CD4-positive, alpha-beta T cell treated with Interleukin-4 for 1 hour (primary cell): Measurements from ENCODE around the gene CDH1.

Experiments used
- DNase-seq, 2 donors: peaks; one replicate each; pipeline ENCODE4 v3.0.0-alpha.2; 2020 to 2022

CDH1 gene

DNA sequence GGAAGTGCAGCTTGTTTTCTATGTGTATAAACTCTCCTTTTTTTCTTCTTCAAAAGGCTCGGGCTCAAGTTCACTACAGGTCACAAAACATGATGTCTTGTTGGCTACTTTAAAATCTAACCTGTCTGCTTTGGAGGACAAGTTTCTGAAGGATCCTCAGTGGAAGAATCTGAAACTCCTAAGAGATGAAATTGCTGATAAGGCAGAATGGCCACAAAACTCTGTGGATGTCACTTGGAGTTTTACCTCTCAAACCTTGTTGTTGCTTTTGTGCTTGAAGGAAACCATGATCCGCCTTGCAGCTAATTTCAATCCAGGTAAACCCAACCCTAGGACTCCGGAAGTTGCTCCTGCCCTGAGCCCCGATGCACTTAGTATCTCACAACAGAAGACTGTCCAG lies 122.7 kb downstream of the CDH1 start:
- no peak for DNase-seq

DNA sequence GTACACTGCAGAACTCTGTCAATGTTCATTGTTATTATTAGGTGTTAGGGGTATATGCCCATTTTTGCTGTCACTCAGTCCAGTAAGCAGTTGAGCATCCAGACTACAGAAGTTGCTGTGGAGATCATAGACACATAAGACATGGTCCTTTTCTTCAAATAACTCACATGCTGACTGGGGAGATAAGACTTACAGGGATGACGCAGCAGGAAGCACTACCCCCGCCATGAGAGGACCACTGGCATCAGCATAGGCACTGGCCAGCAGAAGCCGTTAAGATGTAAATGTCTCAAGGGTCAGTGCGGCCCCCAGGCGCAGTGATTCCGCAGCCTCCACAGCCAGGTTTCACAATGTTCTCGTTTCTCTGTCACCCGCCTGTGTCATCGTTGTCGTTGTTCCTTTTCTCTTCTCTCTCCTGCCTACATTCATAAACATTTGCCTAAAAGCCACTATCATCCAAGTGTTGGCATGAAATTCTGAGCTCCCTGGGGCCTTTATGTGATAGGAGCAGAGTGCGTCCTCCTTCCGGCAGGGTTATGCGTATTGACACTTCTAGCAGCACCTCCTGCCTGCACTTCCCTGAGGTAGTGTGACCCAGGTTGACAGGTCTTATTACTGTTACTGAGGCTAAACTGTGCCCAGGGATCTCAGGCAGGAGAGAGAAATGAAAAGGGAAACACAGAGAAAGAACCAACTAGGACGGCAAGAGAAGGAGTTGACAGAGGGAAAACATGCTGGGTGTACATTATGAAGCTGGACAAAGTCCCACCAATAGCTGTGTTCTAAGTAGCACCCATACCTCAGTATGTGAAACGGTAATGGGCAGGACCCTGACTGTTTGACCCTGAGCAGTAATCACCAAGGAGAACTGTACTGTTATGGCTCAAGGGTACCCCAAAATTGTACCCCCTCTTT lies 124.1 kb downstream of the CDH1 start:
- no peak for DNase-seq

DNA sequence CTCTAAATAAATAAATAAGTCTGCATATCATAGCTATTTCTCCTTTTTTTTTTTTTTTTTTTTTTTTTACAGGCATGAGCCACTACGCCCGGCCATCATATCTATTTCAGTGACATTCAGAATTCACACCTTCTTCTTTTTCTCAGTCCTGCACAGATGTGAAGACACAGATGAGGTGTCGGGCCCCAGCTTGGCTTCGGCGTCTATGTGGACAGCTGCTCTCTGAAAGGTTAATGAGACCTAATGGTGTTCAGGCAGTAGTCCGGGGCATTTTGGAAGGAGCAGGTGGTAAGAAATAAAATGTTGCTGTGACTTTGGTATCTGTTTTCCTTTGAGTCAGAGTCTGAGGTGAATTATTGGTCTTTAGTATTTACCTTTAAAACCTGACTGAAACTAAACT lies 129.8 kb downstream of the CDH1 start:
- no peak for DNase-seq

DNA sequence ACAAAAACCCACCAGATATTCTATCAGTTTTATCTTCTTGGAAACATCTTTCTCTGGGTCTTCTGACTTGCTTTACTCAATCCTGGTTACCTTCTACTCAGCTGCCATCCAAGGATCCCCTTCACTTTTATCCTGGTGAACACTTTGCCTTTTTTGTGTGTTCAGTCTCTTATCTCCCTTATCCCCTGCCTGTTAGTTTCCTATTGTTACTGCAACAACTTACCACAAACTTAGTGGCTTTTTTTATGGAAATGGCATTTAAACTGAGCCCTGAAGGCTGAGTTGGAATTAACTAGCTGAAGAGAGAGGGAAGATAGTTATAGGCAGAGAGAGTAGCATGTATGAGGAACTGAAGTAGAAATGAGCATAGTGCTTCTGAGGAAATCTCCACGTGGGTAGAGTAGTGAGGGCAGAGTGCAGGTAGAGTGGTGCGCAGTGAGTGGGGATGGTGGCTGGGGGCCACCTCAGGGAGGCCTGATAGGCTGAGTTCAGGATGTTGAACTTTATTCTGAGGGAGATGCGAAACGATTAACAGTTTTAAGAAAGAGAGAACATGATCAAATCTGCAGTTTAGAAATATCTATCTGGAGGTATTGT lies 132.5 kb downstream of the CDH1 start:
- no peak for DNase-seq

DNA sequence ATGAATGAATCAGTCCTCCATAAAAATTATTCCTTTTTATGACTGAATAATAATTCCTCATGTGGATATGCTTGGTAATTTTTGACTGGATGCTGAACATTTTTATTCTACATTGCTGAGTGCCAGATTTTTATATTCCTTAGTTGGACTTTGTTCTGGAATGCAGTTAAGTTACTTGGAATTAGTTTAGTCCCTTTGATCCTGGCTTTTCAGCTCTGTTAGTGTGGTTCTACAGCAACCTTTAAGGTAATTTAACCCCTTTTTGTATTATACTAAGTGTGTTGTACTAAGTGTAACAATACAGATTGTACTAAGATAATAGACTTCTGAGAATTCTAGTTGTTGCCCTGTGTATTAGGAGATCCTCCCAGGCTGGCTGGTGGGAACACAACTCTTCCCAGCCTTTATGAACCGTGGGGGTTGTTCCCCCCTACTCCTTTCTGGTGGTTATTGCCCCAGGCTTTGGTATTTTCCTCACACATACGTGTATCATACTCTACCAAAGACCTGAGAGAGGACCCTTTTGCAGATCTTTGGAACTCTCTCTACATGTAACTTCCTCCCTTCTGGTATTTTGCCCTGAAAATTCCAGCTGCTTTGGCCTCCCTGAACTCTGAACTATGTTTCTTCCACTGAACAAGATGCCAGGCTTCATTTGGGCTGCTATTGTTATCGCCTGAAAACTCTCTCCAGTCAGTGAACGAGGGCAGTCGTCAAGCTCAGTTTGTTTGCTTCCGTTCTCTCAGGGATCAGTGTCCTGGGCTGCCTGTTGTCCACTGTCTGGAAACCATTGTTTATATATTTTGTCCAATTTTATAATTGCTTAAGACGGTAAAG lies 136.8 kb downstream of the CDH1 start:
- DNase-seq: no peak

DNA sequence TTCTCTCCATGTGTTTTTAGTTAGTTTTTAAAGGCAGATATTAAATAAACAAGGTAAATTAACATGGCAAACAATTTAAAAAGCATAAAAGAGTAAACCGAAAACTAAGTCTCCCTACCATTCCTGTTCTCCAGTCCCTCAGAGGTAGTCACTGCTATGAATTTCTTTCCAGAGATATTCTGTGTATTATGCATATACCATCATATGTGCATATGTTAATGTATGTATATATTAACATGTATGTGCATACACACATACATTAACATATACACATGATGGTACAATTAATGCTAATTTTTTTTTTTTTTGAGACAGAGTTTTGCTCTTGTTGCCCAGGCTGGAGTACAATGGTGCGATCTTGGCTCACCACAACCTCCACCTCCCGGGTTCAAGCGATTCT lies 138.8 kb downstream of the CDH1 start:
- no peak for DNase-seq

DNA sequence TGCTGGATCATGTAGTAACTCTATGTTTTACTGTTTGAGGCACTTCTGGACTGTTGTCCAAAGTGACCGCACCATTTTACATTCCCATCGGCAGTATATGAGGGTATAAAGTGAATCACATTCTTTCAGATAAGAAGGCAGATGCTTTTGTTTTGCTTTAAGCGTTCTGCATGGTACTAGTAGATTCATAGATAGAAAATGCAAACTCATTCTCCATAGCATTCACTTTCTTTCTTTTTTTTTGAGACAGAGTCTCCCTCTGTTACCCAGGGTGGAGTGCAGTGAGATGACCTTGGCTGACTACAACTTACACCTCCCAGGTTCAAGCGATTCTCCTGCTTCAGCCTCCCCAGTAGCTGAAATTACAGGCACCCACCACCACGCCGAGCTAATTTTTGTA lies 146.6 kb downstream of the CDH1 start:
- no peak for DNase-seq

DNA sequence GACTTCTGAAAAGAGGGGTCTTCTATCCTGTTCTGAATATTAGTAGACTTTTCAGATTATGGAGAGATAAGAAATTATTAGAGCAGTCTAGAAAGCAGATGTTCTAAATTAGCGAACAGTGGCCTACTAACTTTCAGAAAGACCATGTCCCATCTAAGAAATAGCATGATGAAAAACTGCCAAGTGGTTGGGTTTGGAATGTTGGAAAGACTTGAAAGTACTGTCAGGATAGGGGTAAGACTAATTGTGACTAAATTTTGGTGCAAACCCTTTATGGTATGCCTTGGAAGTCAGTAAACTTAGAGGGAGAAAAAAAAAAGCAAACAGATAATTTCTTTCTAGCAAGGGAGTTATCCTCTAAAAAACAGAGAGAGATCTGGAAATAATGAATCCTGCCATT lies 147.3 kb downstream of the CDH1 start:
- no peak for DNase-seq
